ENCODE measurements around the gene SPNS3. TPM values are rescaled to one million over a fixed set of nuclear protein-coding genes. Genes with fewer than 3 reads are reported as not detected.

Gene SPNS3
- polyA plus RNA-seq, 1 donor from 2014 or later = not detected

GRCh38 chr17:4463818-4464476 lies 30.2 kb downstream of the SPNS3 start:
- H3K27ac ChIP-seq (ENCODE audit: low read length) = no peak overlapping the region
- no peaks in the 10 kb centered on the region for H3K9me3 ChIP-seq (ENCODE audit: low read length)
- H4K20me1 ChIP-seq (ENCODE audit: insufficient read depth) = no peaks in the 10 kb centered on the region
- no peak for TF ChIP-seq SMC3 (conservative IDR thresholded peaks at IDR 0.05; ENCODE audit: poor library complexity)
- TF ChIP-seq, protein P1, sequence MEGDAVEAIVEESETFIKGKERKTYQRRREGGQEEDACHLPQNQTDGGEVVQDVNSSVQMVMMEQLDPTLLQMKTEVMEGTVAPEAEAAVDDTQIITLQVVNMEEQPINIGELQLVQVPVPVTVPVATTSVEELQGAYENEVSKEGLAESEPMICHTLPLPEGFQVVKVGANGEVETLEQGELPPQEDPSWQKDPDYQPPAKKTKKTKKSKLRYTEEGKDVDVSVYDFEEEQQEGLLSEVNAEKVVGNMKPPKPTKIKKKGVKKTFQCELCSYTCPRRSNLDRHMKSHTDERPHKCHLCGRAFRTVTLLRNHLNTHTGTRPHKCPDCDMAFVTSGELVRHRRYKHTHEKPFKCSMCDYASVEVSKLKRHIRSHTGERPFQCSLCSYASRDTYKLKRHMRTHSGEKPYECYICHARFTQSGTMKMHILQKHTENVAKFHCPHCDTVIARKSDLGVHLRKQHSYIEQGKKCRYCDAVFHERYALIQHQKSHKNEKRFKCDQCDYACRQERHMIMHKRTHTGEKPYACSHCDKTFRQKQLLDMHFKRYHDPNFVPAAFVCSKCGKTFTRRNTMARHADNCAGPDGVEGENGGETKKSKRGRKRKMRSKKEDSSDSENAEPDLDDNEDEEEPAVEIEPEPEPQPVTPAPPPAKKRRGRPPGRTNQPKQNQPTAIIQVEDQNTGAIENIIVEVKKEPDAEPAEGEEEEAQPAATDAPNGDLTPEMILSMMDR (IDR thresholded peaks at IDR 0.05; ENCODE audit: poor library complexity, severe bottlenecking) = no peak
- no peak for TF ChIP-seq EZH2 (IDR thresholded peaks at IDR 0.05; ENCODE audit: borderline replicate concordance, insufficient read depth, low read length, poor library complexity, severe bottlenecking)
- no peak for TF ChIP-seq POLR2AphosphoS5 (IDR thresholded peaks at IDR 0.05)
- no peak for TF ChIP-seq EP300 (conservative IDR thresholded peaks at IDR 0.05; ENCODE audit: poor library complexity, severe bottlenecking)
- no peak for TF ChIP-seq REST (IDR thresholded peaks at IDR 0.05; ENCODE audit: borderline replicate concordance)
- TF ChIP-seq TAF1 (IDR thresholded peaks at IDR 0.05; ENCODE audit: low read depth) = no peak
- no peak overlapping the region for H2AFZ ChIP-seq (ENCODE audit: low read depth, low read length)
- no peaks in the 10 kb centered on the region for H3F3A ChIP-seq (ENCODE audit: insufficient read depth, low read length, poor library complexity, severe bottlenecking)
- no peaks in the 10 kb centered on the region for H3K9me2 ChIP-seq (ENCODE audit: insufficient read depth, low read length)
- no peaks in the 10 kb centered on the region for H3K79me2 ChIP-seq (replicated peaks; ENCODE audit: insufficient read depth, low read length)
- H3K36me3 ChIP-seq (ENCODE audit: insufficient read depth, low read length) = no peaks in the 10 kb centered on the region
- H3K4me3 ChIP-seq (ENCODE audit: low read length) = no peak overlapping the region
- H3K27me3 ChIP-seq (ENCODE audit: insufficient read depth, low read depth, low read length) = no peaks in the 10 kb centered on the region
- H3K4me2 ChIP-seq (ENCODE audit: low read length) = no peak overlapping the region
- H3K9ac ChIP-seq (ENCODE audit: low read length) = no peak overlapping the region

- TF ChIP-seq POLR2AphosphoS5 (IDR thresholded peaks at IDR 0.05) (no peak), EZH2 (IDR thresholded peaks at IDR 0.05; ENCODE audit: borderline replicate concordance, insufficient read depth, low read length, poor library complexity, severe bottlenecking) (no peak)
- TF ChIP-seq, protein P1 (IDR thresholded peaks at IDR 0.05; ENCODE audit: poor library complexity, severe bottlenecking) = no peak
- H3K79me2 ChIP-seq (replicated peaks; ENCODE audit: insufficient read depth, low read length) = no peaks in the 10 kb centered on the region
- H3K4me2 ChIP-seq (ENCODE audit: low read length) = no peak overlapping the region
- no peaks in the 10 kb centered on the region for H3K9me3 ChIP-seq (ENCODE audit: low read length)
- H3K9me2 ChIP-seq (ENCODE audit: insufficient read depth, low read length) = no peaks in the 10 kb centered on the region
- no peaks in the 10 kb centered on the region for H3K36me3 ChIP-seq (ENCODE audit: insufficient read depth, low read length)
- H3K9ac ChIP-seq (ENCODE audit: low read length) = no peak overlapping the region
- no peaks in the 10 kb centered on the region for H3K27me3 ChIP-seq (ENCODE audit: insufficient read depth, low read depth, low read length)
- H3K4me3 ChIP-seq (ENCODE audit: low read length) = no peak overlapping the region
- no peaks in the 10 kb centered on the region for H4K20me1 ChIP-seq (ENCODE audit: insufficient read depth)
- no peaks in the 10 kb centered on the region for H3F3A ChIP-seq (ENCODE audit: insufficient read depth, low read length, poor library complexity, severe bottlenecking)
- no peak overlapping the region for H3K27ac ChIP-seq (ENCODE audit: low read length)
- no peak overlapping the region for H2AFZ ChIP-seq (ENCODE audit: low read depth, low read length)
These were observed 32.0 kb downstream of the SPNS3 start for GRCh38 chr17:4465786-4466185.
